MM.1S (cell line): Measurements from ENCODE around the gene CDKL1.

Experiments
- CTCF ChIP-seq: fragments of 300-600 bp; sonication (generic); IDR thresholded peaks from 2 replicates; pipeline ENCODE4 v1.5.1; 2016; ENCODE audit warnings: antibody characterized with exemption, low read length, mixed read lengths
- EZH2phosphoT487 ChIP-seq: fragments of 300-600 bp; sonication (generic); IDR thresholded peaks from 2 replicates; pipeline ENCODE4 v1.6.1; 2018; ENCODE audit warnings: antibody characterized with exemption, low read length

DNA sequence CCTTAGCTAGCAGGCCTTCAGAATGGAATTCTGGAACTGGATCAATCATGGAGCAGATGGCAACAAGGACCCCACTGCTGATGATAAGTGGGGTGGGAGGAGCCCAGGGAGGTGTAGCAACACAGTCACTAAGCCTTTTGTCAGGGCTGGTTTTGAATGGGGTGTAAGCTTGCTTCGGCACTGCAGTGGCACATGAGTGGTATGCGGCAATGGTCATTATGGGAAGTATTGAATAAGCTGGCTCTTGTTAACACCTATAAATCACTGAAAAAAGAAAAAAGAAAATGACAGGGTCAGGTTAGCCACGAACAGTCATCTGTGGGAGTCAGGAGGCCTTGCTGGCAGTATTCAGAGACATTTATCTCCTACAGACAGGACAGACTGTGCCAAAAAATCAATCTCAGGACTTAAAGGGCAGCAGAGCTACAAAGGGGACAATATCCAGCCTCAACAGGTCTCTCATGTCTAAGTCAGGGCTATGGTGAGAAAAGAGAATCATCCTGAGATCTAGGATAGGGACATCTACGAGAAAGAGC is 19.1 kb downstream of the CDKL1 start:
- TF ChIP-seq CTCF (no peak), EZH2phosphoT487 (no peak)
